Hypothalamus (tissue), 51 donors: ENCODE measurements around the gene MROH2B.

Experiments
- DNase-seq, 51 donors: peaks; one replicate each; lab custom pipeline; 2025; lab: John Stamatoyannopoulos, UW

The MROH2B gene

DNA sequence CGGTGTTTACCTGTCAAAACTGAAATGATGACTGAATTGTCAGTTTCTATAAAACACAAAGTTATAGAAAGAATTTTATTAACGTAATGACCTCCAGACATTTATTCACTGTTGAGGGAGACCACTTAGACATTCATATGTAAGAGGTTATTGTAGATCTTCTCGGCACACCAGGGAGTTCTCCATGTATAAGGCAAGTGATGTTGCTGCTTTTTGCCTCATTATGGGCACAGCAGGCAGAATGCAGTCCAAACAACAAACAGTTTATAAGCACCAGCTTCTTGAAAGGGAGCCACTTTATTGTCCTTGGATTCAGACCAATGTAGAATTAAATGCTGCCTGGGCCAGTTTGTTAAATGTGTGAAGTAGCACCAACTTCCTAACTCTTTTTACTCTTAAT lies 95.1 kb downstream of the MROH2B start:
- no peak for DNase-seq

DNA sequence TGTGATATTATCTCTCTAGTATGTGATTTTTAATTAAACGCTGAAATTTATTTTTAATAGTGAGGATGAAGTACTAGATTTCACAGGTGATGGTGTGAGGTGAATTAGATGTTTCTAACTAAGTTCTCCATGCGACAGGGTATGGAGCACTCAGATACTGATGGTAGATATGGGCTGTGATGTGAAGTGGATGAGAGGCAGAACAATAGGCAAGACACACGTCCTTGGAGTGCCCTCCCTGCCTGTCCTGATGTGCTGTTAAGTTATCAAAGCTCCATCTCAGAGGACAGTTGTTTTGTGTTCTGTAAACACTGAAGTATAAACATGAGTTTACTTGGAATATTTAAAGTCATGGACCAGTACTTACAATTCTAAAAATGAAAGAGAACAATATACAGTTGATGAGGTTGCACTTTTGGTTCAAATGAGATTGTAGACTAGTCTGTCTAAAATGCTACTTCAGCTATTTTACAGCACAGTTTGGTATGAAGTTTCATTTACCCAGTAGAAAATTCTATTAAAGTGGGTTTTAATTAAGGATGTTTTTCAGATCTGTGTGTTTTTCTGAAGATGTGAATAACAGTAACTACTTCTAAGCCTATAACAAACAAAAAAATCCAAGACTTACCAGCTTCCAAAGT lies 97.7 kb downstream of the MROH2B start:
- DNase-seq: no peak

DNA sequence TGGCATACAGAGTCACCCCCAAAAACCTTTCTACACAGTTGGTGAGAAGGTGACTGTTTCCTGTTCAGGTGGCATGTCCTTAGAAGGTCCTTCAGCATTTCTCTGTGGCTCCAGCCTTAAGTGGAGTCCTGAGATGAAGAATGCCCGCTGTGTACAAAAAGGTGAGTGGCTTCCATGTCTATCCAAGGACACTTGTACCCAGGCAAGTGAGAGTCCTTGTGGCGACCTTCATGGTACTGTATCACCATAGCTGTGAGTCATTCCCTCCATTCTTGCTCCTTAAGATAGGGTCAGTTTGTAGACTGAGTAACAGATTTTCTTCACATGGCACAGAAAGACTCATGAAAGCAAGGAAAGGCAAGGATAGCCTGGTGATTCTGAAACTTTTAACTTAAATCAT lies 98.7 kb downstream of the MROH2B start:
- no peak for DNase-seq

DNA sequence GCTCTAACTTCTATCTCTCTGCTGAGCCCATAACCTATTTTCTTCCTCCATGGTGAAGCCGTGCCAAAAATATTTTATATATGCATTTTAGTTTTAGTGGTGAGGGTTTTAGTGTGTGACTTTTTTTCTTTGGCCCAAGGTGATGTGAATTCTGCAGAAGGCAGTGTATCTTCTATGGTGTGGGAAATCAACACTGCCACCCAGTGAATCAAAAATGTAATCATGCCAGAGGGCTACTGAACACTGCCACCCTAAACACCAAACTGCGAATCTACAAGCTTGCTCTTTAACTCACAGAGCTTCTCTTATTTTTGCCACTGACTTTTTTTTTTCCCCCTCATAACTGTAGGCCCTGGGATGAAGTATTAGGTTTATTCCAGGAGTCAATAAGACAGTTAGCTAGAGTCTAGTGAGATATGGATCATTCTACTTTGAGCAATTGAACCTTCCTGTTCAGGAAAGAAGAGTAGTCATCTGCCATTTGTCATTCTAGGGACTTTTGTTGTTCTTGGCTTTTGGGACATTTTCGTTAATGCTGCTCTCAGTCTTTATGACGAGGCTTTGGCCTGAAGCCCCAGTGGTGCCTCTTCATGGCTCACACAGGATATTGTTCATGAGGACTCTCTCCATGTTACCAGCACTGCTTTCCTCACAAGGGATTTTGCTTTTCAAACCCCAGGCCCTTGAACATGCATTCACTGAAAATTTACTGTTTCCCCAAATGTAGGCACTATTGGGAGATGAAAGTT lies 108.8 kb downstream of the MROH2B start:
- no peak for DNase-seq

DNA sequence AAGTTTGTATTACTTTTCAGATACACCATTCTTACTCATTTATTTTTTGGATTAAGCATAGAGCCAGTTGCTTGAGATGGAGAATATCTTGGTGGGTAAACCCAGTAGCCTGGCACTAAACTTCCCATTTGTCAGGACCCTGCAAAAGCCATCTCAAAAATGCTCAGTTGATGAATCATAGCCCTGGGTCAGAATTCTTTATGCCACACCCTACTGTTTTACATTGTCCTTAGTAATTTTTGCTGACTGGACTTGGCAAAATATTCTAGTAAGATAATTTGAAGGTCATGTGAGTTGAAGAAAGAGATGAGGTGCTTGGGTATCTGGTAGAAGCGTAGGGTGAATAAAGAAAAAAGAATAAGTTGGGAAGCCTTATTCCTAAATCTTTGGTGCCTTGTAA lies 111.1 kb downstream of the MROH2B start:
- DNase-seq: no peak

DNA sequence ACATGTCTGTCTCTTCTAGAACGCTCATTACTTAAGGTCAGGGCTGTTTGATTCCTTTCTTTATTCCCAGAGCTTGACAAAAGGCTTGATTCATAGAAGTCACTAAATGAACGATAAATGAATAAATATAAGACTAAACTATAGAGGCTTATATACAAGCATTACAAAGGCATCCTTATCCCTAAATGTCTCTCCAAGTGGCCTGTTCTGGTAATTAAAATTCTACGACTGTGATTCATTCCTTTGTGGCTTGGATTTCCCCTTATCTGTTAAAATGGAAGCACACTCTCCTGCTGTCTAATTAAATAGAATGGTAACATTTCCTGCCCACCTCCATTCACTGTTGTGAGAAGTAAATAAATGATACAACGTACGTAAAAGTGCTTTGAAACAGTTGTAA lies 112.3 kb downstream of the MROH2B start:
- DNase-seq: no peak

DNA sequence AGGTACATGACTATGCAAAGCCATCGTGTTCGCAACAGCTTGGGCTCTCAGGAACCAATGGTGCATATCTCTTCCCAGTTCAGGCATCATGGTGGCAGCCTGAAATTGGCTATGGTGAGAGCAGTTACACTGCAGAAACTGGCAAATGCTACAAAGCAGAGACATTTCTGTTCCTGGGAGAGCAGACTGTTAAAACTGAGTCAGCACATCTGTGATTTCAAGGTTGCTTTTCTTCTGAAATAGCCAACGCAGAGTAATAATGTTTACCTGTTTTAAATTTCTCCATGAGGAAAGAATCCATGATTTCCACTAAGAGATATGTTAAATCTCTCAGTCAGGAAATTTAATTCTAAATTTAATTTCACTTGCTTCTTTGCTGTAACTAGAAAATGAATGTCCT lies 114.1 kb downstream of the MROH2B start:
- DNase-seq: no peak

DNA sequence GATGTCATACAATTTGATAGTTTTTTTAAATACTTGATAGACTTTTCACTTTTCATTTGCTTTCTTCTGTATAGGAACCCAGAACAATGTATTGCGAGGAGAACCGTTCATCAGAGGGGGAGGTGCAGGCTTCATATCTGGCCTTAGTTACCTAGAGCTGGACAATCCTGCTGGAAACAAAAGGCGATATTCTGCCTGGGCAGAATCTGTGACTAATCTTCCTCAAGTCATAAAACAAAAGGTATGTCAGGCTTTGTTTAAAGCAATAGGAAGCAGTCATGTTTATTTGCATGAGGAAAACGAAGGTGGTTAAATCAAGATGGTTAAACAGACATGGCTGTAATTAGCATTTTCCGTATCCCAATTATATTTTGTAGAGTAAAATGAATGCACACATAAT lies 115.8 kb downstream of the MROH2B start:
- DNase-seq: no peak
